ENCODE measurements around the gene TMEM69. TPM values are rescaled to one million over a fixed set of nuclear protein-coding genes. Genes with fewer than 3 reads are reported as not detected.

The TMEM69 gene
- total RNA-seq, 1 donor from 2014 or later, result 65.2 TPM

- H4K20me1 ChIP-seq (ENCODE audit: low read depth), result no peaks in the 10 kb centered on the region
- Mint-ChIP-seq H3K27ac (no peak overlapping the region), H3K4me3 (no peak overlapping the region), H3K36me3 (peaks cover 8% of the 10 kb centered on the region), H3K4me1 (no peaks in the 10 kb centered on the region), H3K9me3 (no peaks in the 10 kb centered on the region), H3K27me3 (ENCODE audit: insufficient read depth, low read depth) (peaks cover 3% of the 10 kb centered on the region)
- no peak overlapping the region for H3K27ac ChIP-seq
- H3K4me1 ChIP-seq, result no peaks in the 10 kb centered on the region
- no peak overlapping the region for H2AFZ ChIP-seq (replicated peaks)
- TF ChIP-seq EZH2 (IDR thresholded peaks at IDR 0.05) (no peak), CTCF (IDR thresholded peaks at IDR 0.05) (no peak), EZH2phosphoT487 (IDR thresholded peaks at IDR 0.05) (no peak)
- no peak overlapping the region for H3K4me3 ChIP-seq
- no peak overlapping the region for H3K9ac ChIP-seq
- H3K27me3 ChIP-seq, result no peaks in the 10 kb centered on the region
- H3K79me2 ChIP-seq (ENCODE audit: low read depth), result peaks cover 17% of the 10 kb centered on the region
- H3K36me3 ChIP-seq, result peaks cover 7% of the 10 kb centered on the region
- no peak for DNase-seq (ENCODE audit: low spot score)
- H3F3A ChIP-seq (ENCODE audit: low read depth), result peaks cover 39% of the 10 kb centered on the region
- no peak overlapping the region for H3K4me2 ChIP-seq
- H3K9me3 ChIP-seq (ENCODE audit: low read depth), result no peaks in the 10 kb centered on the region
These were observed 6.8 kb downstream of the TMEM69 start for GRCh38 chr1:45694823-45695222.

GRCh38 chr1:45704637-45705036, 16.7 kb downstream of the TMEM69 start:
- Histone ChIP-seq H3K27ac (no peak overlapping the region), H3K27me3 (no peaks in the 10 kb centered on the region), H3K4me2 (no peak overlapping the region), H2AFZ (replicated peaks) (no peak overlapping the region), H3K4me3 (no peak overlapping the region), H3K9ac (no peak overlapping the region), H3K36me3 (no peaks in the 10 kb centered on the region), H4K20me1 (ENCODE audit: low read depth) (no peaks in the 10 kb centered on the region), H3K79me2 (ENCODE audit: low read depth) (no peaks in the 10 kb centered on the region), H3K9me3 (ENCODE audit: low read depth) (no peaks in the 10 kb centered on the region), H3F3A (ENCODE audit: low read depth) (no peaks in the 10 kb centered on the region), H3K4me1 (no peaks in the 10 kb centered on the region)
- TF ChIP-seq EZH2 (IDR thresholded peaks at IDR 0.05) (no peak), EZH2phosphoT487 (IDR thresholded peaks at IDR 0.05) (no peak), CTCF (IDR thresholded peaks at IDR 0.05) (no peak)
- Mint-ChIP-seq H3K36me3 (peaks cover 10% of the 10 kb centered on the region), H3K9me3 (peaks cover 9% of the 10 kb centered on the region), H3K27ac (no peak overlapping the region), H3K27me3 (ENCODE audit: insufficient read depth, low read depth) (peaks cover 3% of the 10 kb centered on the region), H3K4me1 (no peaks in the 10 kb centered on the region), H3K4me3 (no peak overlapping the region)
- DNase-seq (ENCODE audit: low spot score), result no peak

GRCh38 chr1:45713711-45714110, 25.7 kb downstream of the TMEM69 start:
- Histone ChIP-seq H3K79me2 (ENCODE audit: low read depth) (no peaks in the 10 kb centered on the region), H3K27me3 (no peaks in the 10 kb centered on the region), H2AFZ (replicated peaks) (no peak overlapping the region), H3K36me3 (no peaks in the 10 kb centered on the region), H4K20me1 (ENCODE audit: low read depth) (no peaks in the 10 kb centered on the region), H3K9me3 (ENCODE audit: low read depth) (no peaks in the 10 kb centered on the region), H3F3A (ENCODE audit: low read depth) (no peaks in the 10 kb centered on the region), H3K27ac (no peak overlapping the region), H3K4me2 (no peak overlapping the region), H3K4me3 (no peak overlapping the region), H3K4me1 (no peaks in the 10 kb centered on the region), H3K9ac (no peak overlapping the region)
- no peak overlapping the region for H3K27ac Mint-ChIP-seq
- no peaks in the 10 kb centered on the region for H3K9me3 Mint-ChIP-seq
- H3K36me3 Mint-ChIP-seq, result peaks cover 15% of the 10 kb centered on the region
- peaks cover 3% of the 10 kb centered on the region for H3K27me3 Mint-ChIP-seq (ENCODE audit: insufficient read depth, low read depth)
- TF ChIP-seq EZH2 (IDR thresholded peaks at IDR 0.05), result no peak
- no peak for TF ChIP-seq CTCF (IDR thresholded peaks at IDR 0.05)
- no peak for TF ChIP-seq EZH2phosphoT487 (IDR thresholded peaks at IDR 0.05)
- DNase-seq (ENCODE audit: low spot score), result no peak
- H3K4me1 Mint-ChIP-seq, result no peaks in the 10 kb centered on the region
- no peak overlapping the region for H3K4me3 Mint-ChIP-seq
